Activated CD8-positive, alpha-beta T cell treated with anti-CD3 and anti-CD28 coated beads for 36 hours (primary cell): ENCODE data around the gene RAB27B. TPM values are rescaled to one million over a fixed set of nuclear protein-coding genes. Genes with fewer than 3 reads are reported as not detected.
A peak's percentile ranks its signal among the peaks of the same experiment; 100 is the strongest.
"Not testable (repeated sequence)": the region's sequence is repeated elsewhere in the genome, so short reads cannot be mapped to it uniquely, and the experiment has no call there.

Experiments
- ATAC-seq: fragments of 200-7000 bp; cut with Tn5 transposase; one replicate; pipeline ENCODE4 v1.10.0; 2021; ENCODE audit warnings: mild to moderate bottlenecking, moderate library complexity
- CTCF ChIA-PET: fragments of 350-600 bp; sonication (Branson Sonifier 250); formaldehyde crosslinking; loops from one replicate; lab custom pipeline; 2021; ENCODE audit warnings: antibody characterized with exemption; lab: Charles Lee
- POLR2A ChIA-PET: fragments of 350-600 bp; sonication (Branson Sonifier 250); formaldehyde crosslinking; loops from one replicate; lab custom pipeline; 2021; ENCODE audit warnings: antibody characterized with exemption; lab: Charles Lee
- DNase-seq: peaks from one replicate; pipeline ENCODE4 v3.0.0-alpha.2; 2020
- H3K27ac Mint-ChIP-seq: one replicate; pipeline ENCODE4 v1.8.0; 2021; ENCODE audit warnings: mild to moderate bottlenecking, mixed read lengths
- H3K27me3 Mint-ChIP-seq: one replicate; pipeline ENCODE4 v1.8.0; 2021; ENCODE audit warnings: mixed read lengths
- H3K36me3 Mint-ChIP-seq: one replicate; pipeline ENCODE4 v1.8.0; 2021; ENCODE audit warnings: low read depth, mixed read lengths
- H3K4me1 Mint-ChIP-seq: one replicate; pipeline ENCODE4 v1.8.0; 2021; ENCODE audit warnings: low read depth, mixed read lengths
- H3K4me3 Mint-ChIP-seq: one replicate; pipeline ENCODE4 v1.8.0; 2021; ENCODE audit warnings: mild to moderate bottlenecking, moderate library complexity, mixed read lengths
- H3K9me3 Mint-ChIP-seq: one replicate; pipeline ENCODE4 v1.8.0; 2021; ENCODE audit warnings: mixed read lengths
- intact Hi-C: fragments of 100-400 bp; cut with micrococcal nuclease; formaldehyde crosslinking; loops from one replicate; pipeline ENCODE4 v1.10.0; 2022
- total RNA-seq, 2 experiments: library from RNA; stranded (reverse); gene quantifications; one replicate each; pipeline ENCODE4 v1.2.3, GENCODE V29; 2021
- TF ChIP-seq, protein P1 (sequence below): fragments of 200-600 bp; IDR thresholded peaks from one replicate; pipeline ENCODE4 v1.8.0; 2022; ENCODE audit warnings: antibody characterized with exemption, mild to moderate bottlenecking

Gene RAB27B
- total RNA-seq, 2 experiments from 2014 or later: not detected

DNA sequence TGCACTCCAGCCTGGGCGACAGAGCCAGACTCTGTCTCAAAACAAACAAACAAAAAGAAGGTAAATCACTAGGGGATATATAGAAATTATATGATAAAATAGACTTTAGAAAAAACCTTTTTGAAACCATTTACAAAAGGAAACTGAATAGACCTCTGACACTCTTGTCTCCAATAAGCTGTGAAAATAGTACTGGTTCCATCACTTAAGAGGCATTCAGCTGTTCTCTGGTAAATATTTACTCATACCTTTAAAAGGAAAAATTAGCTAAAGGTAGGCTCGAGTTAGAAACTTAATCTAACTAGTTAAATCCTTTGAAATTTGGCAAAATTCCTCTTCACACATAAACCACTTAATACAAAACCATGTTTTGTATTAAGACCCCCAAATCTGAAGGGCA, 21.4 kb downstream of the RAB27B start:
- intact Hi-C loops: no loop called here
- Mint-ChIP-seq H3K4me1 (peaks cover 8% of the 10 kb centered on the region), H3K4me3 (no peak overlapping the region), H3K9me3 (no peaks in the 10 kb centered on the region), H3K27ac (no peak overlapping the region), H3K36me3 (no peaks in the 10 kb centered on the region), H3K27me3 (peaks cover 2% of the 10 kb centered on the region)
- ChIA-PET POLR2A (no interaction called here), CTCF (interaction anchor here (0.6 to 1.2 kb wide), 3 partner anchors 10 to 454 kb away, joined by 3 read pairs; partner anchors contain the start of gene RAB27B)
- no peak for ATAC-seq
- TF ChIP-seq, protein P1, sequence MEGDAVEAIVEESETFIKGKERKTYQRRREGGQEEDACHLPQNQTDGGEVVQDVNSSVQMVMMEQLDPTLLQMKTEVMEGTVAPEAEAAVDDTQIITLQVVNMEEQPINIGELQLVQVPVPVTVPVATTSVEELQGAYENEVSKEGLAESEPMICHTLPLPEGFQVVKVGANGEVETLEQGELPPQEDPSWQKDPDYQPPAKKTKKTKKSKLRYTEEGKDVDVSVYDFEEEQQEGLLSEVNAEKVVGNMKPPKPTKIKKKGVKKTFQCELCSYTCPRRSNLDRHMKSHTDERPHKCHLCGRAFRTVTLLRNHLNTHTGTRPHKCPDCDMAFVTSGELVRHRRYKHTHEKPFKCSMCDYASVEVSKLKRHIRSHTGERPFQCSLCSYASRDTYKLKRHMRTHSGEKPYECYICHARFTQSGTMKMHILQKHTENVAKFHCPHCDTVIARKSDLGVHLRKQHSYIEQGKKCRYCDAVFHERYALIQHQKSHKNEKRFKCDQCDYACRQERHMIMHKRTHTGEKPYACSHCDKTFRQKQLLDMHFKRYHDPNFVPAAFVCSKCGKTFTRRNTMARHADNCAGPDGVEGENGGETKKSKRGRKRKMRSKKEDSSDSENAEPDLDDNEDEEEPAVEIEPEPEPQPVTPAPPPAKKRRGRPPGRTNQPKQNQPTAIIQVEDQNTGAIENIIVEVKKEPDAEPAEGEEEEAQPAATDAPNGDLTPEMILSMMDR: no peak
- no peak for DNase-seq

DNA sequence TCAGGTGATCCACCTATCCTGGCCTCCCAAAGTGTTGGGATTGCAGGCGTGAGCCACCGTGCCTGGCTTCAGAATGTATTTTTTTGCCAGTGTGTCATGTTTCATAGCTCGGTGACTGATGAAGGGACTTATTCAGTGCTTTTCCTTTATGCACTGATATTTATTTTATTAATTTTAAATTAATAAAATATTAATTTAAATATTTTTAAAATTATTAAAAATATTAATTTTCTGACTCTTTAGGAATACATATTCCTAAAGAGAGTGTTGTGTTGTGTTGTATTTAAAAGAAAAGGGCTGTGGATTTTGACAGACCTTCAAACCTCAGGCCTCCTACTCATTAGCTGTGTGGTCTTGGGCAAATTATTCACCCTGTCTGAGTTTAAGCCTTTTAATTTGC, 22.3 kb downstream of the RAB27B start:
- no peak overlapping the region for H3K27ac Mint-ChIP-seq
- TF ChIP-seq, protein P1: no peak
- intact Hi-C loops: no loop called here
- H3K4me3 Mint-ChIP-seq: no peak overlapping the region
- no peaks in the 10 kb centered on the region for H3K36me3 Mint-ChIP-seq
- DNase-seq (no peak), ATAC-seq (no peak)
- ChIA-PET POLR2A (interaction anchor here (0.7 kb wide), 1 partner anchor 26 kb away, joined by 3 read pairs; no protein-coding TSS in a partner anchor), CTCF (interaction anchor here (1.2 kb wide), 1 partner anchor 10 kb away, joined by 3 read pairs; no protein-coding TSS in a partner anchor)
- no peaks in the 10 kb centered on the region for H3K9me3 Mint-ChIP-seq
- peaks cover 8% of the 10 kb centered on the region for H3K4me1 Mint-ChIP-seq
- H3K27me3 Mint-ChIP-seq: peaks cover 2% of the 10 kb centered on the region

DNA sequence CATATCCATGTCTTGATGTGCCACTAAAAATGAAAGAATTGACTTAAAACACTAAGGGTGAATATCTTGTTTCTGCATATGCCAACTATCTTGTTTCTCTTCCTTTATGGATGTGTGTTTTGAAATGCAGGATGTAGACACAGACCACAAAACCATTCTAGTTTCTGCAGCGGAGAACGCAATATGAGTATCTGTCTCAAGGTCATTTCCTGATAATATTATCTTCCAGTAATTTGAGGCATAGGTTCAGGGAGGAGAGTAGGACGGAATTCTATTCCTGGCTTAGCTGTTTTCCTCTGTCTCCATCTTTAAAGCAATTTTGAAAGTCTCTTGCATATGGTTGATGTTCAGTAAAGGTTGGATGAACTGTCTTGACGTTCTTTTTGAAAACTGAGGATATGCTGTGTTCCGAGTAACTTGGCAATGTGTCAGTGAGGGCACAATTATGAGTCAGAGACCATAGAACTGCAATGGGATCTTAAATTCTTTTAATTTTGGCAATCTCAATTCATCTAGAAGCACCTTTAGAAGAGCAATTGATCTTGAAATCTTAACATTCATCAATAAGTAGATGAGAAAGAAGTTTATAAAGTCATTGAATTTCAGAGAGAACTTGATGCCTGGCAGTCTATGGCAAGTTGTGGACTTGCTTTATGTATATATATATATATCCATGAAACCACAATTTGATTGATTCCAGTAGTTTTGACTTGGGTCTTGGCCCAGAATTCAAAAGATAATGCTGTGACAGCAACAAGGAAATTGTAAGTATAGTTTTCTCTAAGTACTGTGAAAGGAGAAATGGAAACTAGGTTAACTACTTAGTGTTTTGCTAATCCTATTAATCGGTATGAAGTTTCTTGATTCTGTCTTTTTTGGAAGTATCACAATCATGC, 24.8 kb downstream of the RAB27B start:
- H3K36me3 Mint-ChIP-seq: no peaks in the 10 kb centered on the region
- ChIA-PET POLR2A (no interaction called here), CTCF (no interaction called here)
- no peak overlapping the region for H3K27ac Mint-ChIP-seq
- TF ChIP-seq, protein P1: no peak
- H3K4me1 Mint-ChIP-seq: peaks cover 8% of the 10 kb centered on the region
- H3K27me3 Mint-ChIP-seq: peaks cover 2% of the 10 kb centered on the region
- ATAC-seq: peak; percentile 17
- intact Hi-C loops: no loop called here
- no peak for DNase-seq
- H3K4me3 Mint-ChIP-seq: no peak overlapping the region
- no peaks in the 10 kb centered on the region for H3K9me3 Mint-ChIP-seq

DNA sequence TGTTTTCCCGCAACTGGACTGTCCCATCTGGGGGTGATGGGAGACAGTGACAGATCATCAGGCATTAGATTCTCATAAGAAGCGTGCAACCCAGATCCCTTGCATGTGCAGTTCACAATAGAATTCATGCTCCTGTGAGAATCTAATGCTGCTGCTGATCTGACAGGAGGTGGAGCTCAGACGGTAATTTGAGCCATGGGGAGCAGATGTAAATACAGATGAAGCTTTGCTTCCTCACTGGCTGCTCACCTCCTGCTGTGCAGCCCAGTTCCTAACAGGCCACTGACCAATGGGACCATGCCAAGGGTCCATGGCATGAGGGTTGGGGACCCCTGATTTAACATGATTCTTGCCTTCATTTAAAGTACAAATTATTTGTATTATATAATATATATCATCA, 26.8 kb downstream of the RAB27B start:
- CTCF ChIA-PET, intact Hi-C loops, H3K4me3 Mint-ChIP-seq, ATAC-seq, H3K4me1 Mint-ChIP-seq, DNase-seq, H3K9me3 Mint-ChIP-seq, H3K27ac Mint-ChIP-seq, POLR2A ChIA-PET, H3K36me3 Mint-ChIP-seq, H3K27me3 Mint-ChIP-seq: not testable (repeated sequence)

DNA sequence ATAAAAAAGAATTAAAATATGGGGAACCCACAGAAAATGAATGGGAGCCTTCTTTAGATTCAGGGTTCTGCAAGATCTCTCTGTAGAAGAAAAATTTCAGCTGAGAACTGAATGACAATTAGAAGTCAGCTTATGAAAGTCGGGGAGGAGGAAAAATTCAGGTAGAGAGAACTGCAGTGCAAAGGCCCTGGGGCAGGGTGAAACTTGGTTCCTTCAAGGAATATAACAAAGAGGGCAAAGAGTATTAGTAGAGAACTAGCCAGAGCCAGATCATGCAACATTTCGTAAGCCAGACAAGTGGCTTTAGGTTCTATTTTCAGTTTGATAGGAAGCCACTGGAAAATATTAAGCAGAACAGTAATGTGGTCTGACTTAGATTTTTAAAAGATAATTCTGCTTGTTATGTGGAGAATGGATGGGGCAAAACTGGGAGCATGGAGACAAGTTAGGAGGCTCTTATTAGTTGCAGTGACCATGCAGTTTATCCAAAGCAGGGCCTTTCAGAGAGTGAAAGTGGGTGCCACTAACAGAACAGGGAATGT, 27.9 kb downstream of the RAB27B start:
- intact Hi-C loops: no loop called here
- Mint-ChIP-seq H3K27me3 (peaks cover 2% of the 10 kb centered on the region), H3K27ac (no peak overlapping the region), H3K4me1 (peaks cover 8% of the 10 kb centered on the region), H3K9me3 (no peaks in the 10 kb centered on the region), H3K36me3 (no peaks in the 10 kb centered on the region), H3K4me3 (no peak overlapping the region)
- TF ChIP-seq, protein P1: no peak
- no peak for DNase-seq
- CTCF ChIA-PET: no interaction called here
- POLR2A ChIA-PET: no interaction called here
- ATAC-seq: no peak
